Glutamatergic neuron (in vitro differentiated cells): ENCODE measurements around the gene PAPOLA. TPM values are rescaled to one million over a fixed set of nuclear protein-coding genes. Genes with fewer than 3 reads are reported as not detected.

Source experiments
- DNase-seq: peaks from one replicate; pipeline ENCODE4 v3.0.0; 2022
- H3K27ac Mint-ChIP-seq: one replicate; pipeline ENCODE4 v1.8.0; 2020; ENCODE audit warnings: mild to moderate bottlenecking, mixed read lengths, inconsistent platforms; ENCODE audit not compliant: unreplicated experiment
- H3K27me3 Mint-ChIP-seq: one replicate; pipeline ENCODE4 v1.8.0; 2020; ENCODE audit warnings: mild to moderate bottlenecking, moderate library complexity, mixed read lengths, inconsistent platforms; ENCODE audit not compliant: unreplicated experiment
- H3K36me3 Mint-ChIP-seq: one replicate; pipeline ENCODE4 v1.8.0; 2020; ENCODE audit warnings: mild to moderate bottlenecking, mixed read lengths, inconsistent platforms; ENCODE audit not compliant: unreplicated experiment
- H3K4me1 Mint-ChIP-seq: one replicate; pipeline ENCODE4 v1.8.0; 2020; ENCODE audit warnings: mild to moderate bottlenecking, low read depth, mixed read lengths, inconsistent platforms; ENCODE audit not compliant: unreplicated experiment
- H3K4me3 Mint-ChIP-seq: one replicate; pipeline ENCODE4 v1.8.0; 2020; ENCODE audit warnings: mild to moderate bottlenecking, mixed read lengths, inconsistent platforms; ENCODE audit not compliant: unreplicated experiment
- H3K9me3 Mint-ChIP-seq: one replicate; pipeline ENCODE4 v1.8.0; 2020; ENCODE audit warnings: mild to moderate bottlenecking, moderate library complexity, mixed read lengths, inconsistent platforms; ENCODE audit not compliant: unreplicated experiment
- CTCF ChIP-seq: fragments of 200-600 bp; sonication (generic); IDR thresholded peaks from one replicate; pipeline ENCODE4 v1.5.0; 2021; ENCODE audit not compliant: partially characterized antibody, unreplicated experiment
- total RNA-seq: library from RNA; stranded (reverse); fragmentation: NEBNext Ultra II Directional; extraction: Animal tissue kit (Norgen Biotek cat#: 25700); gene quantifications from one replicate; pipeline ENCODE4 v1.2.1, GENCODE V29; 2021; ENCODE audit not compliant: unreplicated experiment

The PAPOLA gene
- total RNA-seq, 1 donor from 2014 or later, result 169 TPM

- H3K27ac Mint-ChIP-seq, result no peak overlapping the region
- no peak overlapping the region for H3K4me3 Mint-ChIP-seq
Observed at GRCh38 chr14:96579855-96580254, 77.7 kb downstream of the PAPOLA start.

GRCh38 chr14:96580566-96580965 lies 78.4 kb downstream of the PAPOLA start:
- Mint-ChIP-seq H3K36me3 (no peaks in the 10 kb centered on the region), H3K4me3 (no peak overlapping the region), H3K9me3 (peaks cover 8% of the 10 kb centered on the region), H3K27me3 (peaks cover 6% of the 10 kb centered on the region), H3K4me1 (peaks cover 31% of the 10 kb centered on the region), H3K27ac (no peak overlapping the region)
- no peak for DNase-seq
- no peak for TF ChIP-seq CTCF

More at GRCh38 chr14:96579855-96580254, 77.7 kb downstream of the PAPOLA start:
- H3K4me1 Mint-ChIP-seq, result peaks cover 26% of the 10 kb centered on the region
- no peaks in the 10 kb centered on the region for H3K36me3 Mint-ChIP-seq
- DNase-seq, result no peak
- TF ChIP-seq CTCF, result no peak
- H3K9me3 Mint-ChIP-seq, result peaks cover 8% of the 10 kb centered on the region
- peaks cover 6% of the 10 kb centered on the region for H3K27me3 Mint-ChIP-seq

DNA sequence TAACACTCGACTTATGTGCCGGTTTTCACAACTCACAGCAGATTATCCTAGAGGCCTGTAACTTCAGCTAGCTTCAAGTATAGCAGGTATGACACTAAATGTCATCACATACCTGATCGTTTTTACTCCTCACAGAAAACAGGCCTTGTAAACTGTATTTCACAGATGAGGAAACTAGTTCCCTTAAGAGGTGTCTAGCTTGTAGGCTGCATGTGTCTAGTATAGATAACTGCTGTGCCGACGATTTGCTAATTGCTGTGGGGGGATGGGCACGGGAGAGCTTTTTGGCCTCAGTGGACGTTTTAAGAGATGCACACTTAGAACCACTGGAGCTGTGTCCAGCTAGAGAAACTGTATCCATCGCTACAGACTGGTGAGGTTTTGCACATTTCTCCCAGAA lies 78.8 kb downstream of the PAPOLA start:
- DNase-seq, result no peak
- peaks cover 9% of the 10 kb centered on the region for H3K9me3 Mint-ChIP-seq
- H3K4me3 Mint-ChIP-seq, result no peak overlapping the region
- no peak overlapping the region for H3K27ac Mint-ChIP-seq
- no peaks in the 10 kb centered on the region for H3K36me3 Mint-ChIP-seq
- H3K27me3 Mint-ChIP-seq, result peaks cover 4% of the 10 kb centered on the region
- H3K4me1 Mint-ChIP-seq, result peaks cover 36% of the 10 kb centered on the region
- TF ChIP-seq CTCF, result no peak

DNA sequence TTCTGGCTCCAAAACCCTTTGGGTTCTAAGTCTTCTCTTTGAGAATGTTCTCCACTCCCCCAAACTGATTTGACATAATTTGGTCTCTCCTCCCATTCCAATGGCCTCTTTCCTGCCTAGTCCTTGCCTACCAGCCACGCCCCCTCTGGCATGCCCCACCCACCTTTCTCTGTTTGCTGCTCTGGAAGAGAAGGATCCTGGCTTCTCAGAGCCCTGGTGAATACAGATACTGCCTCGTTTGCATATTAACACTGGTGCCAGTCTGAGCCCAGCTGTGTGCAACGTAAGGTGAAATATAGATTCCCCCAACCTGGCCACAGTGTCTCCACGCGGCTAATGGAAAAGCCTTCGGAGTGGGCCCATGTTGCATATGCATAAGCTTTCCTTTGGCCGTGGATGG lies 79.7 kb downstream of the PAPOLA start:
- H3K36me3 Mint-ChIP-seq, result no peaks in the 10 kb centered on the region
- TF ChIP-seq CTCF, result no peak
- peaks cover 7% of the 10 kb centered on the region for H3K9me3 Mint-ChIP-seq
- no peak for DNase-seq
- H3K27me3 Mint-ChIP-seq, result peaks cover 4% of the 10 kb centered on the region
- H3K27ac Mint-ChIP-seq, result no peak overlapping the region
- no peak overlapping the region for H3K4me3 Mint-ChIP-seq
- H3K4me1 Mint-ChIP-seq, result peaks cover 39% of the 10 kb centered on the region

DNA sequence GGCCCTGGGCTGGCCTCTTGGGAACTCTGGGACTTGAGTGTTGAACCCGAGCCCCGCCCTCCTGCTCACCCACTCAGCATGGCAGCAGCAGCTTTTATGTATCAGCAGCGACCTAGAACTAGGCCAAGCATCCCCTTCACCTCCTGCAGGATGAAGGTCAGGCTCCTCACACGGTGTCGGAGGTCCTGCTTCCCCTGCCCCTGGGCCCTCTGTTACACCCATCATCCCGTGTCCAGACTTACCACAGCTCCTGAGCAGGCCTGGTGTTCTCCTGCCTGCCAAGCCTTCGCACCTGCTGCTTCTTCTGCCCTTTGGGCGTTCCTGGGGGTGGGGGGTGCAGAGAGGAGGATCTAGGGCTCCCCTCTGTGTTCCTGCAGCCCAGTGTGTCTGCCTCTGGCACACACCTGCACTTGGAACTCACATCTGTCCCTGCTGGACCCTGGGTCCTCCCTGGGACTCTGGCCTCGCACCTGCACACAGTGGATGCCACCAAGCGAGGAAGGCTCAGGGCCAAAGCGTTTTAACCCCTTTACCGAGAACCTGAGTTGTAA lies 80.3 kb downstream of the PAPOLA start:
- peaks cover 39% of the 10 kb centered on the region for H3K4me1 Mint-ChIP-seq
- DNase-seq, result no peak
- H3K4me3 Mint-ChIP-seq, result no peak overlapping the region
- H3K27ac Mint-ChIP-seq, result no peak overlapping the region
- TF ChIP-seq CTCF, result no peak
- H3K9me3 Mint-ChIP-seq, result peaks cover 3% of the 10 kb centered on the region
- H3K36me3 Mint-ChIP-seq, result no peaks in the 10 kb centered on the region
- peaks cover 4% of the 10 kb centered on the region for H3K27me3 Mint-ChIP-seq
